ENCODE results near the gene ABCF2.

The ABCF2 gene

DNA sequence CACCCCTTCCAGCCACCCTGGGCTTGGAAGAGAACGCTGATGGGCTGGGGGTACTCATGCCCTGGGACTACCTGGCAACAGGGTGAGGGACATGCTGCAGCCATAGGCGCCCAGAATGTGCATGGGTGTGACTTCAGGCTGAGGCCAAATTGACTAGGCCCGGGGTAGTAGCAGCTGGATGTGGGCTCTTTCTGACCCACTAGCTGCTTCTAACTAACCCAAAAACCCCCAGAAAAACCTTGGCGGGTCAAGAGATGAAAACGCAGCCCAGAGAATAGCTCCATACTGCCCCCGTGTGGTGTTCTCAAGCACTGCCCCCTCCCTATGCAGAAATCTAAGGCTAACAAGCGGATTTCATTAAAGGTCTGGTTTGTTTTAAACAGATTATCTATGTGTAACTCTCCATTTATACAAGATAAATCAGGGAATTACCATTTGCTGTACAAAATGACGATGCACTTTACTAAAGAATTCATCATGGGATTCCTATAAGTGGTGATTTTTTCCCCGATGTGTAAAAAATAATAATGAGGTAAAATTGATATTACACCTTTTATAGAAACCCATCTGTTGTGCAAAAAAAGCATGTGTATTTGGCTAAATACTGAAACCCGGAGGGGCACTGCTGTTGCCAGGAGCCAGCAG, 17.3 kb upstream of the ABCF2 start:
- peak; percentile 72 for TF ChIP-seq CTCF (IDR thresholded peaks at IDR 0.05; ENCODE audit: insufficient read depth, missing control alignments)
- DNase-seq (ENCODE audit: insufficient read length, low spot score) (peak; percentile 83), FAIRE-seq (no peak)

GRCh38 chr7:151243408-151244195, 16.6 kb upstream of the ABCF2 start:
- no peak for TF ChIP-seq CTCF (IDR thresholded peaks at IDR 0.05; ENCODE audit: insufficient read depth, missing control alignments)
- FAIRE-seq (no peak), DNase-seq (ENCODE audit: insufficient read length, low spot score) (no peak)

DNA sequence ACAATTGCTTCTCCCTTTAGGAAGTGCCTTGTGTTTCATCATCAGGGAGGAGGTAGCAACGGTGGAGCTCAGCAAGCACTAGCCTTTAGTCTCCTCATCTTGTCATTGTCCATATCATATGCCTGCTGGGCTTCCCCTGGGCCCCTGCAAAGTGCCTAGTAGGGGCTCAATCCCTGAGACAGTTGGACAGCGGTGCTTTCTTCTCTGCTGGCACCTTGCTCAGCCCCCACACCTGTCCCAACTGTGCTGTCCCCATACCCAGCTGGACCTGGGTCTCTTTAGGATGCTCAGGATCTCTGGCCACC, 16.0 kb upstream of the ABCF2 start:
- TF ChIP-seq CTCF (IDR thresholded peaks at IDR 0.05; ENCODE audit: insufficient read depth, missing control alignments) = no peak
- DNase-seq (ENCODE audit: insufficient read length, low spot score) = no peak

GRCh38 chr7:151242159-151243044, 15.4 kb upstream of the ABCF2 start:
- DNase-seq (ENCODE audit: insufficient read length, low spot score) (no peak), FAIRE-seq (no peak)
- TF ChIP-seq CTCF (IDR thresholded peaks at IDR 0.05; ENCODE audit: insufficient read depth, missing control alignments) = no peak

More for the DNA sequence above, 16.0 kb upstream of the ABCF2 start:
- FAIRE-seq = no peak

GRCh38 chr7:151241755-151242096, 14.7 kb upstream of the ABCF2 start:
- TF ChIP-seq CTCF (IDR thresholded peaks at IDR 0.05; ENCODE audit: insufficient read depth, missing control alignments) = no peak
- FAIRE-seq = no peak
- DNase-seq (ENCODE audit: insufficient read length, low spot score) = no peak

DNA sequence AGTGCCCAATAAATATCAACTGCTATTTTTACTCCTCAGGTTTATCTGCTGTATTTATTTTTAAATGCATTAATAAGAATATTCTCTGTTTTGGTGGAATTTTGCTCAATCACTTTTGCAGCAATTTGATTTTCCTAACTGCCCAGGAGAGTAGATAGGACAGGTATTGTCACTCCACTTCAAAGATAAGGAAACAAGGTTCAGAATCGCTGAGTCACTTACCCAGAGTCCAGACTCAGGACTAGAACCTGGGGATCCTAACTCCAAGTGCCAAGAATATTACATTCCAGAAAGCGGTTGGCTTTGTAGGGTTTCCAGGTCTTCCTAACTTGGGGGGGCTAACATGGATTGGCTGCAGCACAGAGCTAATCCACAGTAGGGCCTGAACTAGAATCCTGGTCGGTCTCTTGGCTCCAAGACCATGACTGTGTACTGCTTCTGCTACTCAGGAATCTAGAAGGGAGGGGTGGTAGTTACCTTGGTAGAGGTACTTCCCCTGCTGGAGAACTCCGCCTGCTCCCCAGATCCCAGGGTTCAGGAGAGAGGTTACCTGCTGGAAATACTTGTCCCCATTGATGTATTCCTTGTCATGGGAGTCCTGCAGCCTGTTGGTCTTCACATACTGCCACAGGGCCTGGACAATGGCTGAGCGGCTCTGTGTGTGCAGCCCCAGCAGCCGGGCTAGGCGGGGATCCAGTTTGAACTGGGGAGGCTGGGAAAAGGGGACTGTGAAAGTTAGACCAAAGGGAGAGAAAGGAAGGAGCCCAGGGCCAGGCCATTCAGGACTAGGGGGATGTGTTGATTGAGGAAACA, 14.1 kb upstream of the ABCF2 start:
- TF ChIP-seq CTCF (IDR thresholded peaks at IDR 0.05; ENCODE audit: insufficient read depth, missing control alignments) = no peak
- no peak for FAIRE-seq

More for the DNA sequence above, 14.1 kb upstream of the ABCF2 start:
- no peak for DNase-seq (ENCODE audit: insufficient read length, low spot score)
